ENCODE measurements around the gene LCN6.
"Not testable (repeated sequence)": the region's sequence is repeated elsewhere in the genome, so short reads cannot be mapped to it uniquely, and the experiment has no call there.

Gene LCN6

GRCh38 chr9:136756836-136757235 lies 8.5 kb upstream of the LCN6 start:
- TF ChIP-seq CTCF (IDR thresholded peaks at IDR 0.05; ENCODE audit: low read depth, low read length): no peak
- H3K4me3 ChIP-seq (ENCODE audit: low read depth, low read length): no peak overlapping the region
- no peaks in the 10 kb centered on the region for H3K27me3 ChIP-seq
- DNase-seq: no peak
- H3K4me1 ChIP-seq: peaks cover 14% of the 10 kb centered on the region
- no peaks in the 10 kb centered on the region for H3K36me3 ChIP-seq
- H3K9me3 ChIP-seq: no peaks in the 10 kb centered on the region; the same call in 1 of the 2 replicates

GRCh38 chr9:136756134-136756438 lies 7.8 kb upstream of the LCN6 start:
- no peaks in the 10 kb centered on the region for H3K27me3 ChIP-seq
- no peak for DNase-seq
- H3K4me1 ChIP-seq: peaks cover 14% of the 10 kb centered on the region
- no peaks in the 10 kb centered on the region for H3K36me3 ChIP-seq
- no peak overlapping the region for H3K4me3 ChIP-seq (ENCODE audit: low read depth, low read length)
- no peak for TF ChIP-seq CTCF (IDR thresholded peaks at IDR 0.05; ENCODE audit: low read depth, low read length)
- H3K9me3 ChIP-seq: no peaks in the 10 kb centered on the region; the same call in 1 of the 2 replicates

GRCh38 chr9:136755302-136756133 lies 7.2 kb upstream of the LCN6 start:
- DNase-seq; H3K36me3 ChIP-seq; H3K9me3 ChIP-seq; H3K4me1 ChIP-seq; H3K4me3 ChIP-seq (ENCODE audit: low read depth, low read length); H3K27me3 ChIP-seq: not testable (repeated sequence)

DNA sequence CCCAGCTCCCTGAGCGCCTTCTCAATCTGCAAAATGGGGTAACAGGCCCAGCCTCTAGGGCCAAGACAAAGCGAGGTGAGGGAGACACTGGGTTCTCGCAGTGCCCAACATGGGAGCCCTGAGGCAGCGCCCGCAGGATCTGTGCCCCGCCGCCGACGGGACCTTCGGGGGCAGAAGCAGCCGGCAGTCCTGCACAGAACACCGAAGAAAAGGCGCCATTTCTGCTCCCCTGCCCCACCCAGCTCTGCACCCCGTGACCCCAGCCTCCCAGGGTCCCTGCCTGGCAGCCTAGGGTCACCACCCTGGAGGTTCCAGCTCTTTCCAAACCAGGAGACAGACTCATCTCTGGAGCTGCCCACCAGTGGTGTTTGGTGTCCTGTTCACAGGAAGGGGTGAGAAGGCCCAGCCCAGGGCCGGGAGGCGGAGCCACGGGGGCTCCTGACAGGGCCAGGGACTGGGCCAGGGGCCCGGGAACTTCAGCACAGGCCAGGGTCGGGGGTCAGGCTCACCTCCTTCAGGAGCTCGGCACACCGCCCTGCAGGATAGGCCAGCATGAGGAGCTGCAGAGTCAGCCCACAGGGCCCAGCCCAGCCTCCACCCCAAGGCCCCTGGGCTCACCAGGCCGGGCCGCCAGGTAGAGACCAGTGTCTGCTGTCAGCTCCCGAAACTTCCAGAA lies 6.4 kb upstream of the LCN6 start:
- TF ChIP-seq CTCF (IDR thresholded peaks at IDR 0.05; ENCODE audit: low read depth, low read length): no peak
- peaks cover 2% of the 10 kb centered on the region; the same call in 1 of the 2 replicates for H3K4me1 ChIP-seq
- DNase-seq: no peak
- H3K9me3 ChIP-seq: no peaks in the 10 kb centered on the region; the same call in 1 of the 2 replicates
- H3K27me3 ChIP-seq: no peaks in the 10 kb centered on the region
- no peaks in the 10 kb centered on the region for H3K36me3 ChIP-seq
- H3K4me3 ChIP-seq (ENCODE audit: low read depth, low read length): no peak overlapping the region

- TF ChIP-seq CTCF (IDR thresholded peaks at IDR 0.05; ENCODE audit: low read depth, low read length): no peak
- no peak overlapping the region for H3K4me3 ChIP-seq (ENCODE audit: low read depth, low read length)
- DNase-seq: no peak
- H3K36me3 ChIP-seq: no peaks in the 10 kb centered on the region
- H3K27me3 ChIP-seq: no peaks in the 10 kb centered on the region
- 0 out of 2 replicates have a peak, but pooled peaks cover 2% of the 10 kb centered on the region for H3K4me1 ChIP-seq
- no peaks in the 10 kb centered on the region; the same call in 1 of the 2 replicates for H3K9me3 ChIP-seq
Observed at GRCh38 chr9:136754059-136754572, 5.8 kb upstream of the LCN6 start.

DNA sequence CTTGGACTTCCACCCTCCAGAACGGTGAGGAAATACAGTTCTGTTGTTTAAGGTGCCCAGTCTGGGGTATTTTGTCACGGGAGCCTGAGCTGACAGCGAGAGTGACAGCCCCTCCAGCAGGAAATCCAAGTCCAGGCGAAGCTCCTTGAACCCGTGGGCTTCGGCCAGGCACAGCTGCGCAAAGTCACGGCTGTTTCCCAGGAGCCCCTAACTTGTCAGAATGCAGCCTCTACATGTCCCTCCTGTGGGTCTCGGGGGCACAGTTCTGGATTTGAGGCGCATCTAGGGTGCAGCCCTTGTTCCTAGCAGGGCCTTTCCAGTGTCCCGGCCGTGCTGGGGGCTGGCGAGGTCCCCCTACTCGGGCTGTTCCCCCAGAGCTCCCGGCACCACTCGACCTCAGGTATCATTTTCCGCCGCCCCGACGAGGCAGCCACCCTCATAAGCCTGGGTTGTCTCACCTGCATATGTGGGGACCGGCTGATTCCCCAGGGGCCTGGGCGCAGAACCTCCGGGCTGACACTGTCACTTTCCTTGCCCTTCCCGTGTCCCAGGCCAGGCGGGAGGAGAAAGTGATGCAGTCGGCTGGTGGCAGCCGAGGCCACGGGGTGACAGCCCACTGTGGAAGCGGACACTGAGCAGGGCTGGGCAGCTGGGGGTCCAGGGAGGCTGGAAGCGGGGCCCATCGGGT lies 5.2 kb upstream of the LCN6 start:
- no peak overlapping the region for H3K4me3 ChIP-seq (ENCODE audit: low read depth, low read length)
- 0 out of 2 replicates have a peak, but pooled peaks cover 2% of the 10 kb centered on the region for H3K4me1 ChIP-seq
- H3K27me3 ChIP-seq: no peaks in the 10 kb centered on the region
- H3K9me3 ChIP-seq: no peaks in the 10 kb centered on the region; the same call in 1 of the 2 replicates
- no peaks in the 10 kb centered on the region for H3K36me3 ChIP-seq
- no peak for TF ChIP-seq CTCF (IDR thresholded peaks at IDR 0.05; ENCODE audit: low read depth, low read length)
- no peak for DNase-seq
